ENCODE data around the gene ADCK1. TPM values are rescaled to one million over a fixed set of nuclear protein-coding genes. Genes with fewer than 3 reads are reported as not detected.

ADCK1 gene
- total RNA-seq, 1 experiment from 2014 or later = 11.4 TPM

DNA sequence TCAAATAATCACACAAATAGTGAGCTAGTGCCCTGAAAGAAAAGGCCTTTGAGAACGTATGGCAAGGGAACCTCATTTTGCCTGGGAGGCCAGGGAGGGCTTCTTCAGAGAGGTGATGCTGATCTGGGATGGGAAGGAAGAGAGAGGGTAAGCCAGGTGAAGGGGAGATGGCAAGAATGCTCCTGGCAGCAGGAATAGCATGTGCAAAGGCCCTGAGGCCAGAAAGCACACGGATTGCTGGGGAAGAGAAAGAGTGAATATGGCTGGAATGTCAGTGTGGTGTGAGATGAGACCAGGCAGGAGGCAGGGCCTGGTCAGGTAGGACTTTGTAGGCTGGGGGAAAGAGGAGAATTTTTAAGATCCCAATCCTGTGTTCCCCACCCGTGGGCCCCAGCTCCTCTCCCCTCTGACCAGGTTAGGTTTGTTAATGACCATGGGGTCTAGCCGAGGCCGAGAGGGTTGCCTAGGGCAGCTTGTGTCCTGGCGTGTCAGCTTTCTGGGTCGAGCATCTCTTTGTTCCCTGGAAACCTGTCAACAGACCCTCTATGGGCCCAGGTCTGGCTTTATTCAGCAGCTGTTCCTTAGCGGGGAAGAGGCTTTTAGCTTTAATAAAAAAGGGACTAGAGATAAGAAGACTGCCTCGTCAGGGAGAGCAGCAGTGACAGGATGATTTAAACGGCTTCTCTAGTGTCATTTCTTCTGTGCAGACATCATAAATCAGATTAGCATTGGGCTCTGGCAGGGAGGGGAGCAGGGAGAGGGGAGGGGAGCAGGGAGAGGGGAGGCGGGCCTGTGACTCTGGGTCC lies 123.4 kb downstream of the ADCK1 start:
- POLR2A ChIA-PET = no interaction called here
- H3K4me3 Mint-ChIP-seq = no peak overlapping the region
- H3K27me3 Mint-ChIP-seq (ENCODE audit: low read depth) = no peaks in the 10 kb centered on the region
- H3K27ac Mint-ChIP-seq = no peak overlapping the region
- DNase-seq (ENCODE audit: low spot score) (no peak), ATAC-seq (no peak)
- H3K4me1 Mint-ChIP-seq = no peaks in the 10 kb centered on the region
- peaks cover 4% of the 10 kb centered on the region; the same call in 1 of the 2 replicates for H3K36me3 Mint-ChIP-seq
- H3K9me3 Mint-ChIP-seq = peaks cover 13% of the 10 kb centered on the region
- CTCF ChIA-PET = interaction anchor here (1.2 to 1.4 kb wide), 2 partner anchors 56 to 61 kb away, joined by 3 to 4 read pairs; no protein-coding TSS in a partner anchor
- TF ChIP-seq FOXJ3 (CRISPR knock-in tag; IDR thresholded peaks at IDR 0.05; ENCODE audit: borderline replicate concordance) (no peak), ATF1 (CRISPR knock-in tag; IDR thresholded peaks at IDR 0.05) (no peak), MYBL2 (CRISPR knock-in tag; IDR thresholded peaks at IDR 0.05) (no peak), SMAD3 (CRISPR knock-in tag; IDR thresholded peaks at IDR 0.05; ENCODE audit: borderline replicate concordance) (no peak), ZNF263 (CRISPR knock-in tag; IDR thresholded peaks at IDR 0.05; ENCODE audit: low read depth) (no peak), ESRRA (CRISPR knock-in tag; IDR thresholded peaks at IDR 0.05; ENCODE audit: borderline replicate concordance) (no peak), GRHL2 (CRISPR knock-in tag; IDR thresholded peaks at IDR 0.05; ENCODE audit: insufficient replicate concordance, severe bottlenecking) (no peak), ZNF138 (CRISPR knock-in tag; conservative IDR thresholded peaks at IDR 0.05) (no peak), ZBTB21 (CRISPR knock-in tag; IDR thresholded peaks at IDR 0.05; ENCODE audit: borderline replicate concordance) (no peak)
- TF ChIP-seq, protein P1, sequence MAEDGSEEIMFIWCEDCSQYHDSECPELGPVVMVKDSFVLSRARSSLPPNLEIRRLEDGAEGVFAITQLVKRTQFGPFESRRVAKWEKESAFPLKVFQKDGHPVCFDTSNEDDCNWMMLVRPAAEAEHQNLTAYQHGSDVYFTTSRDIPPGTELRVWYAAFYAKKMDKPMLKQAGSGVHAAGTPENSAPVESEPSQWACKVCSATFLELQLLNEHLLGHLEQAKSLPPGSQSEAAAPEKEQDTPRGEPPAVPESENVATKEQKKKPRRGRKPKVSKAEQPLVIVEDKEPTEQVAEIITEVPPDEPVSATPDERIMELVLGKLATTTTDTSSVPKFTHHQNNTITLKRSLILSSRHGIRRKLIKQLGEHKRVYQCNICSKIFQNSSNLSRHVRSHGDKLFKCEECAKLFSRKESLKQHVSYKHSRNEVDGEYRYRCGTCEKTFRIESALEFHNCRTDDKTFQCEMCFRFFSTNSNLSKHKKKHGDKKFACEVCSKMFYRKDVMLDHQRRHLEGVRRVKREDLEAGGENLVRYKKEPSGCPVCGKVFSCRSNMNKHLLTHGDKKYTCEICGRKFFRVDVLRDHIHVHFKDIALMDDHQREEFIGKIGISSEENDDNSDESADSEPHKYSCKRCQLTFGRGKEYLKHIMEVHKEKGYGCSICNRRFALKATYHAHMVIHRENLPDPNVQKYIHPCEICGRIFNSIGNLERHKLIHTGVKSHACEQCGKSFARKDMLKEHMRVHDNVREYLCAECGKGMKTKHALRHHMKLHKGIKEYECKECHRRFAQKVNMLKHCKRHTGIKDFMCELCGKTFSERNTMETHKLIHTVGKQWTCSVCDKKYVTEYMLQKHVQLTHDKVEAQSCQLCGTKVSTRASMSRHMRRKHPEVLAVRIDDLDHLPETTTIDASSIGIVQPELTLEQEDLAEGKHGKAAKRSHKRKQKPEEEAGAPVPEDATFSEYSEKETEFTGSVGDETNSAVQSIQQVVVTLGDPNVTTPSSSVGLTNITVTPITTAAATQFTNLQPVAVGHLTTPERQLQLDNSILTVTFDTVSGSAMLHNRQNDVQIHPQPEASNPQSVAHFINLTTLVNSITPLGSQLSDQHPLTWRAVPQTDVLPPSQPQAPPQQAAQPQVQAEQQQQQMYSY (CRISPR knock-in tag; IDR thresholded peaks at IDR 0.05) = no peak
- TF ChIP-seq, protein P2, sequence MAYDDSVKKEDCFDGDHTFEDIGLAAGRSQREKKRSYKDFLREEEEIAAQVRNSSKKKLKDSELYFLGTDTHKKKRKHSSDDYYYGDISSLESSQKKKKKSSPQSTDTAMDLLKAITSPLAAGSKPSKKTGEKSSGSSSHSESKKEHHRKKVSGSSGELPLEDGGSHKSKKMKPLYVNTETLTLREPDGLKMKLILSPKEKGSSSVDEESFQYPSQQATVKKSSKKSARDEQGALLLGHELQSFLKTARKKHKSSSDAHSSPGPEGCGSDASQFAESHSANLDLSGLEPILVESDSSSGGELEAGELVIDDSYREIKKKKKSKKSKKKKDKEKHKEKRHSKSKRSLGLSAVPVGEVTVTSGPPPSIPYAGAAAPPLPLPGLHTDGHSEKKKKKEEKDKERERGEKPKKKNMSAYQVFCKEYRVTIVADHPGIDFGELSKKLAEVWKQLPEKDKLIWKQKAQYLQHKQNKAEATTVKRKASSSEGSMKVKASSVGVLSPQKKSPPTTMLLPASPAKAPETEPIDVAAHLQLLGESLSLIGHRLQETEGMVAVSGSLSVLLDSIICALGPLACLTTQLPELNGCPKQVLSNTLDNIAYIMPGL (CRISPR knock-in tag; IDR thresholded peaks at IDR 0.05) = no peak
- TF ChIP-seq, protein P3, sequence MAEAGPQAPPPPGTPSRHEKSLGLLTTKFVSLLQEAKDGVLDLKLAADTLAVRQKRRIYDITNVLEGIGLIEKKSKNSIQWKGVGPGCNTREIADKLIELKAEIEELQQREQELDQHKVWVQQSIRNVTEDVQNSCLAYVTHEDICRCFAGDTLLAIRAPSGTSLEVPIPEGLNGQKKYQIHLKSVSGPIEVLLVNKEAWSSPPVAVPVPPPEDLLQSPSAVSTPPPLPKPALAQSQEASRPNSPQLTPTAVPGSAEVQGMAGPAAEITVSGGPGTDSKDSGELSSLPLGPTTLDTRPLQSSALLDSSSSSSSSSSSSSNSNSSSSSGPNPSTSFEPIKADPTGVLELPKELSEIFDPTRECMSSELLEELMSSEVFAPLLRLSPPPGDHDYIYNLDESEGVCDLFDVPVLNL (CRISPR knock-in tag; IDR thresholded peaks at IDR 0.05; ENCODE audit: borderline replicate concordance, low read depth) = no peak
- TF ChIP-seq, protein P4, sequence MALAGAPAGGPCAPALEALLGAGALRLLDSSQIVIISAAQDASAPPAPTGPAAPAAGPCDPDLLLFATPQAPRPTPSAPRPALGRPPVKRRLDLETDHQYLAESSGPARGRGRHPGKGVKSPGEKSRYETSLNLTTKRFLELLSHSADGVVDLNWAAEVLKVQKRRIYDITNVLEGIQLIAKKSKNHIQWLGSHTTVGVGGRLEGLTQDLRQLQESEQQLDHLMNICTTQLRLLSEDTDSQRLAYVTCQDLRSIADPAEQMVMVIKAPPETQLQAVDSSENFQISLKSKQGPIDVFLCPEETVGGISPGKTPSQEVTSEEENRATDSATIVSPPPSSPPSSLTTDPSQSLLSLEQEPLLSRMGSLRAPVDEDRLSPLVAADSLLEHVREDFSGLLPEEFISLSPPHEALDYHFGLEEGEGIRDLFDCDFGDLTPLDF (CRISPR knock-in tag; IDR thresholded peaks at IDR 0.05) = no peak
- TF ChIP-seq, protein P5, sequence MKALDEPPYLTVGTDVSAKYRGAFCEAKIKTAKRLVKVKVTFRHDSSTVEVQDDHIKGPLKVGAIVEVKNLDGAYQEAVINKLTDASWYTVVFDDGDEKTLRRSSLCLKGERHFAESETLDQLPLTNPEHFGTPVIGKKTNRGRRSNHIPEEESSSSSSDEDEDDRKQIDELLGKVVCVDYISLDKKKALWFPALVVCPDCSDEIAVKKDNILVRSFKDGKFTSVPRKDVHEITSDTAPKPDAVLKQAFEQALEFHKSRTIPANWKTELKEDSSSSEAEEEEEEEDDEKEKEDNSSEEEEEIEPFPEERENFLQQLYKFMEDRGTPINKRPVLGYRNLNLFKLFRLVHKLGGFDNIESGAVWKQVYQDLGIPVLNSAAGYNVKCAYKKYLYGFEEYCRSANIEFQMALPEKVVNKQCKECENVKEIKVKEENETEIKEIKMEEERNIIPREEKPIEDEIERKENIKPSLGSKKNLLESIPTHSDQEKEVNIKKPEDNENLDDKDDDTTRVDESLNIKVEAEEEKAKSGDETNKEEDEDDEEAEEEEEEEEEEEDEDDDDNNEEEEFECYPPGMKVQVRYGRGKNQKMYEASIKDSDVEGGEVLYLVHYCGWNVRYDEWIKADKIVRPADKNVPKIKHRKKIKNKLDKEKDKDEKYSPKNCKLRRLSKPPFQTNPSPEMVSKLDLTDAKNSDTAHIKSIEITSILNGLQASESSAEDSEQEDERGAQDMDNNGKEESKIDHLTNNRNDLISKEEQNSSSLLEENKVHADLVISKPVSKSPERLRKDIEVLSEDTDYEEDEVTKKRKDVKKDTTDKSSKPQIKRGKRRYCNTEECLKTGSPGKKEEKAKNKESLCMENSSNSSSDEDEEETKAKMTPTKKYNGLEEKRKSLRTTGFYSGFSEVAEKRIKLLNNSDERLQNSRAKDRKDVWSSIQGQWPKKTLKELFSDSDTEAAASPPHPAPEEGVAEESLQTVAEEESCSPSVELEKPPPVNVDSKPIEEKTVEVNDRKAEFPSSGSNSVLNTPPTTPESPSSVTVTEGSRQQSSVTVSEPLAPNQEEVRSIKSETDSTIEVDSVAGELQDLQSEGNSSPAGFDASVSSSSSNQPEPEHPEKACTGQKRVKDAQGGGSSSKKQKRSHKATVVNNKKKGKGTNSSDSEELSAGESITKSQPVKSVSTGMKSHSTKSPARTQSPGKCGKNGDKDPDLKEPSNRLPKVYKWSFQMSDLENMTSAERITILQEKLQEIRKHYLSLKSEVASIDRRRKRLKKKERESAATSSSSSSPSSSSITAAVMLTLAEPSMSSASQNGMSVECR (CRISPR knock-in tag; IDR thresholded peaks at IDR 0.05; ENCODE audit: borderline replicate concordance) = no peak
- TF ChIP-seq, protein P6, sequence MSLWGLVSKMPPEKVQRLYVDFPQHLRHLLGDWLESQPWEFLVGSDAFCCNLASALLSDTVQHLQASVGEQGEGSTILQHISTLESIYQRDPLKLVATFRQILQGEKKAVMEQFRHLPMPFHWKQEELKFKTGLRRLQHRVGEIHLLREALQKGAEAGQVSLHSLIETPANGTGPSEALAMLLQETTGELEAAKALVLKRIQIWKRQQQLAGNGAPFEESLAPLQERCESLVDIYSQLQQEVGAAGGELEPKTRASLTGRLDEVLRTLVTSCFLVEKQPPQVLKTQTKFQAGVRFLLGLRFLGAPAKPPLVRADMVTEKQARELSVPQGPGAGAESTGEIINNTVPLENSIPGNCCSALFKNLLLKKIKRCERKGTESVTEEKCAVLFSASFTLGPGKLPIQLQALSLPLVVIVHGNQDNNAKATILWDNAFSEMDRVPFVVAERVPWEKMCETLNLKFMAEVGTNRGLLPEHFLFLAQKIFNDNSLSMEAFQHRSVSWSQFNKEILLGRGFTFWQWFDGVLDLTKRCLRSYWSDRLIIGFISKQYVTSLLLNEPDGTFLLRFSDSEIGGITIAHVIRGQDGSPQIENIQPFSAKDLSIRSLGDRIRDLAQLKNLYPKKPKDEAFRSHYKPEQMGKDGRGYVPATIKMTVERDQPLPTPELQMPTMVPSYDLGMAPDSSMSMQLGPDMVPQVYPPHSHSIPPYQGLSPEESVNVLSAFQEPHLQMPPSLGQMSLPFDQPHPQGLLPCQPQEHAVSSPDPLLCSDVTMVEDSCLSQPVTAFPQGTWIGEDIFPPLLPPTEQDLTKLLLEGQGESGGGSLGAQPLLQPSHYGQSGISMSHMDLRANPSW (CRISPR knock-in tag; conservative IDR thresholded peaks at IDR 0.05; ENCODE audit: low read depth) = no peak
- TF ChIP-seq, protein P7, sequence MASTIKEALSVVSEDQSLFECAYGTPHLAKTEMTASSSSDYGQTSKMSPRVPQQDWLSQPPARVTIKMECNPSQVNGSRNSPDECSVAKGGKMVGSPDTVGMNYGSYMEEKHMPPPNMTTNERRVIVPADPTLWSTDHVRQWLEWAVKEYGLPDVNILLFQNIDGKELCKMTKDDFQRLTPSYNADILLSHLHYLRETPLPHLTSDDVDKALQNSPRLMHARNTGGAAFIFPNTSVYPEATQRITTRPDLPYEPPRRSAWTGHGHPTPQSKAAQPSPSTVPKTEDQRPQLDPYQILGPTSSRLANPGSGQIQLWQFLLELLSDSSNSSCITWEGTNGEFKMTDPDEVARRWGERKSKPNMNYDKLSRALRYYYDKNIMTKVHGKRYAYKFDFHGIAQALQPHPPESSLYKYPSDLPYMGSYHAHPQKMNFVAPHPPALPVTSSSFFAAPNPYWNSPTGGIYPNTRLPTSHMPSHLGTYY (CRISPR knock-in tag; IDR thresholded peaks at IDR 0.05) = no peak

Measured in WTC11 (cell line).